Tibial artery (tissue), 4 donors: Measurements from ENCODE around the gene SCAND1.
A peak's percentile ranks its signal among the peaks of the same experiment; 100 is the strongest.
"Not testable (repeated sequence)": the region's sequence is repeated elsewhere in the genome, so short reads cannot be mapped to it uniquely, and the experiment has no call there.

ENCODE experiments used
- DNase-seq, 2 donors: peaks; one replicate each; pipeline ENCODE4 v3.0.0-alpha.2; 2019
- H3K27ac ChIP-seq, 2 donors: fragments of 200-600 bp; sonication (generic) in 1 of 2; 1 replicate in 1 of 2; 2 replicates in 1 of 2; pipeline ENCODE4 v1.5.1; 2018 to 2019; ENCODE audit warnings: mild to moderate bottlenecking in 1 of 2
- H3K27me3 ChIP-seq, 2 donors: fragments of 200-600 bp; sonication (generic) in 1 of 2; one replicate each; pipeline versions ENCODE4 v1.5.1 to v1.6.0; 2016 to 2019
- H3K36me3 ChIP-seq, 3 donors: fragments of 200-600 bp; sonication (generic) in 2 of 3; one replicate each; pipeline ENCODE4 v1.5.1; 2016 to 2019; ENCODE audit warnings: mild to moderate bottlenecking in 2 of 3
- H3K4me1 ChIP-seq, 4 donors: fragments of 200-600 bp; sonication (generic) in 2 of 4; 1 replicate in 3 of 4; 2 replicates in 1 of 4; pipeline ENCODE4 v1.5.1; 2016 to 2019
- H3K4me3 ChIP-seq, 2 donors: fragments of 200-600 bp; sonication (generic) in 1 of 2; 1 replicate in 1 of 2; 2 replicates in 1 of 2; pipeline ENCODE4 v1.5.1; 2018 to 2019; ENCODE audit warnings: mild to moderate bottlenecking in 2 of 2
- H3K9me3 ChIP-seq, 3 donors: fragments of 200-600 bp; sonication (generic) in 1 of 3; one replicate each; pipeline ENCODE4 v1.5.1; 2016 to 2019
- CTCF ChIP-seq, 2 experiments: fragments of 200-600 bp in 1 of 2; fragments of 450-650 bp in 1 of 2; IDR thresholded peaks; one replicate each; pipeline ENCODE4 v1.5.1; 2017 to 2019; ENCODE audit warnings: antibody characterized with exemption in 2 of 2, mild to moderate bottlenecking in 1 of 2, moderate library complexity in 1 of 2
- intact Hi-C: fragments of 100-400 bp; cut with DNase I; formaldehyde crosslinking; loops from one replicate; pipeline ENCODE4 v1.15.0; 2023; ENCODE audit warnings: low total_unique reads

The SCAND1 gene

GRCh38 chr20:35954200-35954906 lies at the start of gene SCAND1:
Gene SCAND1, minus strand, starts transcription at chr20:35954502. Its CDS starts 218 bp downstream, at chr20:35954284.
- TF ChIP-seq CTCF (IDR thresholded peaks at IDR 0.05) = peak; percentile 91 to 97
- H3K27ac ChIP-seq = peak within 1 kb of the TSS; percentile 98 to 99
- H3K36me3 ChIP-seq = peaks cover 0 to 5% (median 0%) of the 10 kb centered on the region in 3 donors
- H3K4me1 ChIP-seq = peaks cover 0 to 27% (median 17%) of the 10 kb centered on the region in 4 donors
- peak within 1 kb of the TSS; percentile 86 to 91 for H3K4me3 ChIP-seq
- H3K27me3 ChIP-seq = no peaks in the 10 kb centered on the region
- intact Hi-C loops = no loop called here
- no peaks in the 10 kb centered on the region for H3K9me3 ChIP-seq
- peak; percentile 95 to 97 for DNase-seq

DNA sequence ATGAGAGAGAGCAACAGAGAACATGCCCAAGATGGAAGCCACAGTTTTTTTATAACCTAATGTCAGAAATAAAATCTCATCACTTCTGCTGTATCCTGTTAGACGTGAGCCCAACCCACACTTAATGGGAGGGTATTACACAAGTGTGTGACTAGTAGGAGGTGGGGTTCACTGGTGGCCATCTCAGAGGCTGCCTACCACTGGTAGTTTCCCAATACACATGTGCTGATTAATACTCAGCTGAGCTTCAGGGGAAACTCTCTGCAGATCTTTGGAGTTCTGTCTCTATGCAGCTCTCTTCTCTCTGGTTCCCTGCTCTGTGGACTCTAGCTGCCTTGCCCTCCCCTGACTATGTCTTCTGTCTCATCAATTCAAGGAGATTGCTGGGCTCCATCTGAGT lies 49.7 kb upstream of the SCAND1 start:
- Histone ChIP-seq H3K4me1 (peaks cover 0 to 7% (median 0%) of the 10 kb centered on the region in 4 donors), H3K9me3 (peaks cover 0 to 6% (median 0%) of the 10 kb centered on the region in 3 donors), H3K27ac (no peak overlapping the region), H3K36me3 (no peaks in the 10 kb centered on the region), H3K27me3 (no peaks in the 10 kb centered on the region), H3K4me3 (no peak overlapping the region)
- no peak for DNase-seq
- no peak for TF ChIP-seq CTCF (IDR thresholded peaks at IDR 0.05)
- intact Hi-C loops = no loop called here

- H3K9me3 ChIP-seq = peaks cover 0 to 6% (median 0%) of the 10 kb centered on the region in 3 donors
- intact Hi-C loops = no loop called here
- H3K4me1 ChIP-seq = no peaks in the 10 kb centered on the region
- DNase-seq = no peak
- H3K27ac ChIP-seq = no peak overlapping the region
- no peaks in the 10 kb centered on the region for H3K36me3 ChIP-seq
- no peaks in the 10 kb centered on the region for H3K27me3 ChIP-seq
- H3K4me3 ChIP-seq = no peak overlapping the region
- TF ChIP-seq CTCF (IDR thresholded peaks at IDR 0.05) = no peak
Observed at GRCh38 chr20:36002855-36003254, 48.6 kb upstream of the SCAND1 start.

GRCh38 chr20:36001331-36001730 lies 47.0 kb upstream of the SCAND1 start:
- intact Hi-C loops, H3K4me3 ChIP-seq: not testable (repeated sequence)

DNA sequence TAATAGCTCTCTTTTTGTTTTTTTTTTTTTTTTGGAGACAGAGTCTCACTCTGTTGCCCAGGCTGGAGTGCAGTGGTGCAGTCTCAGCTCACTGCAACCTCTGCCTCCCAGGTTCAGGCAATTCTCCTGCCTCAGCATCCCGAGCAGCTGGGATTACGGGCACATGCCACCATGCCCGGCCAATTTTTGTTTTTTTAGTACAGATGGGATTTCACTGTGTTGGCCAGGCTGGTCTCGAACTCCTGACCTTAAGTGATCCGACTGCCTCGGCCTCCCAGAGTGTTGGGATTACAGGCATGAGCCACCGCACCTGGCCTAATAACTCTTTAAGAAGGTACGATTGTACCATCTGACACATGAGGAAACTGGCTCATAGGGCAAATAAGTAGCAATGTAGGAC lies 42.2 kb upstream of the SCAND1 start:
- H3K4me1 ChIP-seq, DNase-seq, H3K4me3 ChIP-seq, H3K36me3 ChIP-seq, H3K27ac ChIP-seq, H3K9me3 ChIP-seq, H3K27me3 ChIP-seq: not testable (repeated sequence)
- intact Hi-C loops = loop anchor here (5.0 kb wide), 1 partner anchor 201 kb away; no protein-coding TSS in a partner anchor

More at GRCh38 chr20:36001331-36001730, 47.0 kb upstream of the SCAND1 start:
- not testable (repeated sequence) for H3K27ac ChIP-seq, H3K36me3 ChIP-seq, H3K4me1 ChIP-seq, DNase-seq, H3K9me3 ChIP-seq, H3K27me3 ChIP-seq

DNA sequence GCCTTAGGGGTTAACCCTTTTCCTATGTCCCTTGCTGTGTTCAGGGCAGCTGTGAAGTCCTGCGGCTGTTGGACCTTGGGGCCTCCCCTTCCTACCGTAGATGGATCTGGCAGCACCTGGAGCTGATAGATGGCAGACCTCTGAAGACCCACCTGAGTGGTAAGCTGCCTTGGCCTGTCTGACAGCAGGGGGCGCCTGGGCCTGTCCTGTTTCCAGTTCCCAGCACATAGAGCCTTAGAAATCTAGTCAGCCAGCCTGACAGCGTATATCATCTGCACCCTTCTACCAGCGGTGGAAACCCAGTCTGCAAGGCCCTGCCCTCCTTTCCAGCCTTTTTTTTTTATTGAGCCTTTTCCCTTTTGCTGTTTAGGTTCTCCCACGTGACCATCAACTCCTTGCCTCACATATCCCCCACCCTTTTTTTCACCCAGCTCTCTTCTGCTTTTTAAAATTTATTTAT lies 40.7 kb upstream of the SCAND1 start:
- Histone ChIP-seq H3K4me1 (peaks cover 0 to 5% (median 2%) of the 10 kb centered on the region in 4 donors), H3K27ac (no peak overlapping the region), H3K9me3 (peaks cover 0 to 5% (median 0%) of the 10 kb centered on the region in 3 donors), H3K4me3 (no peak overlapping the region), H3K27me3 (no peaks in the 10 kb centered on the region), H3K36me3 (no peaks in the 10 kb centered on the region)
- TF ChIP-seq CTCF (IDR thresholded peaks at IDR 0.05) = peak; percentile 86 to 87
- DNase-seq = peak; percentile 79 to 83
- intact Hi-C loops = loop anchor here (5.0 kb wide), 1 partner anchor 202 kb away; no protein-coding TSS in a partner anchor
